ENCODE data around the gene LARP4.
"Not testable (repeated sequence)": the region's sequence is repeated elsewhere in the genome, so short reads cannot be mapped to it uniquely, and the experiment has no call there.

The LARP4 gene

DNA sequence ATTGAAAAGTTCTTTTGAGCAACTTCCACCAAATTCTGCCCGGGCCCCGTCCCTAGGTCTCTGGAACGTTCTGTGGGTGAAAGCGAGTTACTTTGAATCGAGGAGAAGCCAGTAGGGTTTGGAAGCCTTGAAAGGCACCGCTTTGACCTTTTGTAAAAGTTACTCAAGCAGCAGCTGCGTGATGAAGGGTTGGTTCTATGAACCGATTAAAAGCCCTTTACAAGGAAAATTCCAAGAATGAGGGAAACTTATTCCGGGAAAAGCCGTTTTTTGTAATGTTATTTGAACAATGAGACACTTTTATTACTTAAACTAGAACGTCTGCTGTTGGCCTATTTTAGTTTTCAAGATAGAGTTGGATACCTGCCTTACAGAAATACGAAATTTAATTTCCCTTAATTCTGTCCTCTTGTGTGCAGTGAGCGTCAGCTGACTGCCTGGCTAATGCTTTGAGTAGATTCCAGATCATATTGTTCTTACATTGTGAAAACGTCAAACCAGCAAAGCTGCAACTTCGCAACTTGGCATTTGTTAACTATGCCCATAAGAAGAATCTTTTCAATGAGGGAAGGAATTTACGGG, 906 bp downstream of the LARP4 start:
- peak; percentile 48 to 66 for DNase-seq

- DNase-seq, result no peak
These were observed 1.7 kb downstream of the LARP4 start for GRCh38 chr12:50402264-50403000.

GRCh38 chr12:50403001-50403440, 2.3 kb downstream of the LARP4 start:
- DNase-seq, result no peak

- no peak for DNase-seq
These were observed 3.6 kb downstream of the LARP4 start for GRCh38 chr12:50404307-50404706.

GRCh38 chr12:50411051-50411660, 10.5 kb downstream of the LARP4 start:
- peak in 1 of 2 donors; percentile 10 for DNase-seq

DNA sequence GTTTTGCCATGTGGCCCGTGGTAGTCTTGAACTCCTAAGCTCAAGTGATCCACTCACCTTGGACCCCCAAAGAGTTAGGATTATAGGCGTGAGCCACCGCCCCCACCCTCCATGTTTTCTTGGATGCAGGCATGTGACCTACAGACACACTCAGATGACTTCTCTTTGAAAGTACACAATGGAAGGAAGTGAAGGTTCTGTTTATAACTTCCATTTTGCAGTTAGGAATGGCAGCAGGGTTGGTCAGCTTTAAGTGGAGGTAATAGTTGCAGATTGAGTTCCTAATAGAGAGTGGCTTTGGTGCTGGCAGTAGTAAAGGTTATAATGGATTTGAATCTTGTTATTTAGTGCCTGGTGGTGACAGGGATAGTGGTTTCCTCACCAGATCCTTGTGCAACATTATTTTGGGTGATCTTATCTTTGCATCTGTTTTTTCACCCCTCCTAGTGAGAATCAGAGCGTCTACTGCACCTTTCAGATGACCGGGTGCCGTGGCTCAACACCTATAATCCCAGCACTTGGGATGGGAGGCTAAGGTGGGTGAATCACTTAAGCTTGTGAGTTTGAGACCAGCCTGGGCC, 15.3 kb downstream of the LARP4 start:
- no peak for DNase-seq

GRCh38 chr12:50419112-50419909, 18.6 kb downstream of the LARP4 start:
- no peak for DNase-seq

DNA sequence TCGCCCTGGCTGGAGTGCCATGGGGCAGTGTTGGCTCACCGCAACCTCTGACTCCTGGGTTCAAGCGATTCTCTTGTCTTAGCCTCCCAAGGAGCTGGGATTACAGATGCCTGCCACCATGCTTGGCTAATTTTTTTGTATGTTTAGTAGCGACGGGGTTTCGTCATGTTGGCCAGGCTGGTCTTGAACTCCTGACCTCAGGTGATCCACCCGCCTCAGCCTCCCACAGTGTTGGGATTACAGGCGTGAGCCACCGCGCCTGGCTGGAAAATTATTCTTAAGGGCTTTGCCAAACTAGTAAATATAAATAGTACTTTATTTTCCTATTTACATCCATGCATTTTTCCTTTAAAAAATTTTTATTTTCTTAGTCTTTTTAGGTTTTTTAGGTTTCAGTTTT, 22.2 kb downstream of the LARP4 start:
- DNase-seq, result not testable (repeated sequence)

- not testable (repeated sequence) for DNase-seq
These were observed 22.7 kb downstream of the LARP4 start for GRCh38 chr12:50423342-50423741.

DNA sequence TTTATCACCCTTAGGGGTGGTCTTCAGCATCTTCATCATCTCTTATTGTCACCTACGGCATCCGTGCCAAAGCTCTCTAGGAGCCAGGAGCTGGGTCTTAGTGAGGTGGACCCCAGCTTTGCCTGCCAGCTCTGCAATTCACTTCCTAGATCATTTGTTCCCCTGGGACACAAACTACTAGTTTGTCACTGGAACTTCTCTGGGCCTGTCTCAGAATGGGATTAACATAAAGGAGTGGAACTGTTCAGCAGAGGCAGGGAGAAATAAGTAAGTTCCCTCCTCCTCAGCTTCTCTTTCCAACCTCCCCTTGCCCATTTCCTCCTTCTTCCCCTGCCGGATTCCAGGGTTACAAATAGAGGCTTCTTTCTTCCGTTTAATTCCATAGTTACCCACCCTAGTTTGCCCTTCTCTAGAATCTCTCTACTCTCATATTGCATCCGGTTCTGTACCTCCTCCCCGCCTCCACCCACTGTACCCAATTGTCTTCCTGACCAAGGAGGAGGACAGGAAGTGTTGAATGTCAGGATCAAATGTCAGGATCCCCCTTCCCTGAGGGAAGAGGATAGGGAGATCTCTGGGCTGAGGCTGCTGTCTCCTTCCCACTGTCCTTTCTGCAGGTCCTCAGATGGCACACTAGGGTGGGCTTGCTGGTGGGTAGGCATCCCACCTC, 25.0 kb downstream of the LARP4 start:
- DNase-seq, result no peak

DNA sequence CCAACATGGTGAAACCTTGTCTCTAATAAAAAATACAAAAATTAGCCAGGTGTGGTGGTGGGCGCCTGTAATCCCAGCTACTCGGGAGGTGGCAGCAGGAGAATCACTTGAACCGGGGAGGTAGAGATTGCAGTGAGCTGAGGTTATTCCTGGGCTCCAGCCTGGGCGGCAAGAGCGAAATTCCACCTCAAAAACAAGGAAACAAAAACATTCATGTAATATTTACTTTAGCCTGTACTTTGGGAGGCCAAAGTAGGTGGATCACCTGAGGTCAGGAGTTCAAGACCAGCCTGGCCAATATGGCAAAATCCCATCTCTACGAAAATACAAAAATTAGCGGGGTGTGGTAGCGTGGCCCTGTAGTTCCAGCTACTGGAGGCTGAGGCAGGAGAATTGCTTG, 31.0 kb downstream of the LARP4 start:
- not testable (repeated sequence) for DNase-seq

GRCh38 chr12:50440288-50440687, 39.6 kb downstream of the LARP4 start:
- no peak for DNase-seq

GRCh38 chr12:50441763-50442162, 41.1 kb downstream of the LARP4 start:
- DNase-seq, result no peak

DNA sequence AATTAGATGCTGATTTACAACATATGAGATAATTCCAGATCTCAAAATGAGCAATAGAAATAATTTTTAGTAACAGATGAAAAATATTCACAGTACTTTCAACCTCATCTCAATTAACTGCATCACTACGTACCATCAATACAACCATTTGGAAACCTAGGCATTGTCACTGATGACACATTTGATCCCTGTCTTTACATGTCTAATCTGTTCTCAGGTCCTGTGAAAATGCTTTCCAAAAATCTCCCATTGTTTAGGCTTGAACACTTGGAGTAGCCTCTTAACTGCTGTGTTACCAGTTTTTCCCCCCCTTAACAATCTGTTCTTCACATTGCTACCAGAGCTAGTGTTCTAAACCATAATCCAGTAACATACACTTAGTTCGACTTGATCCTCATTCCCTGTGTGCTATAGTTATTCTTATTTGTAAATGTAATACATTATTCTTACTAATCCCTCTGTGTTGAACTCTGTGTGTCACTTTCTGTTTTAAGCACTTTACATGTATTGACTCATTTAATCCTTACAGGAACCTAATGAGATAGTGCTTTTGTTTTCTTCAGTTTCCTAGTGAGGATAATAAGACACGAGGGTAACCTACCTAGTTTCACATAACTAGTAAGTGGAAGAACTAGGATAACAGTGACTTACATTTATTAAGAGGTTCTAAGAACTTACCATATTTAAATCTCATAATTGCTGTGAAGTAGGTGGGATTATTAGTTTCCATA, 41.7 kb downstream of the LARP4 start:
- no peak for DNase-seq

DNA sequence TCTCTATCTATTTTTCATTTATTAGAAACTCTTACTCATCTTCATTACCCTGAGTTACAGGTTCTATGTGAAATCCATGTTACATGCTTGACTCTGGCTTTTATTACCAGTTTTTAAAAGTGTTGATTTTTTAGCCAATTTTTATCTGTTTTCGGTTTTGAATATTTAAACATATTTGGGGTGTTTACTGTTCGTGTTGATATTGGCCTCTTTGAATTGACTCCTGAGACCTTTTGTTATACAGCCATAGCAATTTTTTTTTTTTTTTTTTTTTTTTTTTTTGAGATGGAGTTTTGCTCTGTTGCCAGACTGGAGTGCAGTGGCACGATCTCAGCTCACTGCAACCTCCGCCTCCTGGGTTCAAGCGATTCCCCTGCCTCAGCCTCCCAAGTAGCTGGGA, 49.0 kb downstream of the LARP4 start:
- DNase-seq, result not testable (repeated sequence)

DNA sequence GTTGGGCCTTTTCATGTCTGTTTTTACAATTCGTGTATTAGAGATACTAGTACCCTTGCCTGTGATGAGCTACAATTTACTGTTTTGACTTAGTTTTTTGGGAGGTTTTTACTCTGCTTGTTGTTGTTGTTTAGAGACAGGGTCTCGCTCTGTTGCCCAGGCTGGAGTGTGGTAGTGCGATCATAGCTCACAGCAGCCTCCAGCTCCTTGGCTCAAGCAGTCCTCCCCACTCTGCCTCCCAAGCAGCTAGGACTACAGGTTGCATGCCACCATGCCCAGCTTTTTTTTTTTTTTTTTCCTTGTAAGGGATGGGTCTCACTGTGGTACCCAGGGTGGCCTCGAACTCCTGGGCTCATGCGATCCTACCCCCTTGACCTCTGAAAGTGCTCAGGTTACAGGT, 52.1 kb downstream of the LARP4 start:
- no peak for DNase-seq

DNA sequence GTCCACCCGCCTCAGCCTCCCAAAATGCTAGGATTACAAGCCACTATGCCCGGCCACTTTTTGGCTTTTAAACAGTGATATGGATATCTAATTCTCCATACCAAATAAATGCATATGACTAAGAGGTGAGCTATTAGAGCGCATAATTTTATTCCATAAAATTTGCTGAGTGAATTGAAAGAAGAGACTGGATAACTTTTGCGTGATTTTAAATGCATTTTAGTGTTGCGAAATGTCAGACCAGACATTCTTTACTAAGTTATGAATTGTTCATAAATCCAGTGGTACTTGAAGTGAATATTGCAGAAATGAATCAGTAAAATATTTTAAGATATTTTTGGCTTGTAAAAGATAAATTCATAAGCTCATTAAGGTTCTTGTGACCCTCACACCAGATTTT, 53.2 kb downstream of the LARP4 start:
- DNase-seq, result no peak

GRCh38 chr12:50458606-50459005, 57.9 kb downstream of the LARP4 start:
- DNase-seq, result no peak

- no peak for DNase-seq
These were observed 66.8 kb downstream of the LARP4 start for GRCh38 chr12:50467439-50467838.

DNA sequence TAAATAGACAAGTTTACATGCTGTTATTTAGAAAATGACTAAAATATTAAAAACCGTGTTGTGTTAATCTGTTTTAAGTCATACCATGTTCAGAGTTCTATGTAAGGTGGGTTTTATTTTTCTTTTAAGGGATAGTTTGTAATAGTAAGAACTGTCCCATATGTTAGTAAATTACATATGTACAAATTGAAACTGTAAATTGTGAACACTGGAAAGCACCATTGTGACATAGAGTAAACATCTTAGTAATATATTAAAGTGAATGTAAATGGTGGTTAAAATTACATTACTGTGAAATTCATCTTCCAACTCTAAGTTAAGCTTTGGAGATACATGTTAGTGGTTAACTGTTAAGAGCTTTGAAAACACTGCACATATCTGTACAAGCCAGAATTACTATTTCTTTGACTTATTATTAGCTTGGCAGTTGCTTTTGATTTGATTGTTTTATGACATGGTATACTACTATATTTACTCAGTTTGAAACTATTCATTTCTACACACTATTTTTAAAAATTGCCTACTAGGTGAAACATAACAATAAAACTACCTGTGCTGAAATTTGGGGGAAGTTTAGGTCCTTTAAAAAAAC, 76.7 kb downstream of the LARP4 start:
- no peak for DNase-seq

GRCh38 chr12:50482571-50482970, 81.9 kb downstream of the LARP4 start:
- DNase-seq, result no peak
